ENCODE measurements around the gene EDC3. TPM values are rescaled to one million over a fixed set of nuclear protein-coding genes. Genes with fewer than 3 reads are reported as not detected.

Gene EDC3
- total and polyA plus RNA-seq, 9 of the 15 experiments (the other 6 are each of a cell fraction or from before 2014, with no cell fraction given) = 11.7 to 63.9 (median 32.8) TPM

DNA sequence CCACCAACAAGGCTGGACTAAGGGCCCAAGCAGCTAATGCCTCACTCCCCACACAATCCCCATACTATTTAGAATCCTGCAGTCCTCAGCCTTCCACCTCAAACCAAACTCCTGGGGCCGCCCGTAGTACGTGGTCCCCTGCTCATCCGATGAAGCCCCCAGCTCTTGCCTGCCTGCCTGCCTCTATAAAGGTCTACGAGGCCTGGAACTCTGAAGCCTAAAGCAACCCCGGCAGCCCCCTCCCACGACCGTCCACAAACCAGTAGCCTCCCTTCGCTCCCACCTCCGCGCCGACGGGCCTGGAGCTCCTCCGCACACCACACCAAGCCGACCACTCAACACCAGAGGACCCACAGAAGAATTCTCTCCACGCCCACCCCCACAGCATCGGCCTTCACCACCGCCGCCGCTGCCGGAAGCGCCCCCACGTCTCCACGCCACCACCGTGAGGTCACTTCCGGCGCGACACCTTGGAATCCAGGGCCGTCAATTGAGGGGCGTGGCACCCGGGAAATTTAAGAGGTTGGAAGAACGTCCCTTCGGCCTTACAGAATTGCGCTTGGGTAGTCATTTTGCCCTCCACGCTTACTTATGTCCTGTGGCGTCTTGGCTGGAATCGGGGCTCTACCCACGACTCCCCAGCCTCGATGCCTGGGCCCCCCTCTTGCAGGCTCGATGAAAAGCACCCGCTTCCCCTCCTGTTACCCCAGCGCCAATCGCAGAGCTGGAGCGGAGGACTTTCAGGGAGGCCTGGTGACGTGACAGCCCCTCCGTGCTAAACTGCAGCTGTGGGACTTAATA lies at the start of gene EDC3 (continued):
- TF ChIP-seq LCOR (CRISPR knock-in tag; IDR thresholded peaks at IDR 0.05) (no peak), DMBX1 (CRISPR knock-in tag; IDR thresholded peaks at IDR 0.05; ENCODE audit: borderline replicate concordance) (peak; percentile 33; the same call in 1 of the 2 replicates), NR2C1 (IDR thresholded peaks at IDR 0.05) (peak; percentile 63), NR2C1 (tag; IDR thresholded peaks at IDR 0.05) (no peak), VEZF1 (CRISPR knock-in tag; IDR thresholded peaks at IDR 0.05) (peak; percentile 91), HNRNPH1 (optimal IDR thresholded peaks at IDR 0.05; ENCODE audit: low read depth, low read length) (no peak), POLR3G (IDR thresholded peaks at IDR 0.05; ENCODE audit: extremely low read depth, insufficient read length, insufficient replicate concordance) (no peak), PRPF4 (IDR thresholded peaks at IDR 0.05; ENCODE audit: insufficient read depth, low read depth, low read length, poor library complexity, severe bottlenecking) (no peak), ZNF239 (CRISPR knock-in tag; IDR thresholded peaks at IDR 0.05) (no peak), DIDO1 (tag; IDR thresholded peaks at IDR 0.05; ENCODE audit: low read depth) (peak; percentile 98), ZNF316 (IDR thresholded peaks at IDR 0.05) (0 out of 2 replicates have a peak, but pooled peaks have one; percentile 15), SPI1 (IDR thresholded peaks at IDR 0.05; ENCODE audit: borderline replicate concordance, low read depth, low read length) (no peak), TRIM24 (IDR thresholded peaks at IDR 0.05) (no peak), ZC3H8 (IDR thresholded peaks at IDR 0.05) (no peak), NFRKB (IDR thresholded peaks at IDR 0.05; ENCODE audit: low read depth) (peak; percentile 81; the same call in 1 of the 2 replicates), DPF2 (IDR thresholded peaks at IDR 0.05) (no peak; the same call in 1 of the 2 replicates), ZKSCAN8 (CRISPR knock-in tag; IDR thresholded peaks at IDR 0.05) (no peak), ELF4 (CRISPR knock-in tag; IDR thresholded peaks at IDR 0.05) (peak; percentile 84), HDAC1 (IDR thresholded peaks at IDR 0.05) (peak; percentile 54 to 99; a peak in 3 of 4 replicates), ZNF224 (CRISPR knock-in tag; IDR thresholded peaks at IDR 0.05) (no peak)
- TF ChIP-seq, protein P1, sequence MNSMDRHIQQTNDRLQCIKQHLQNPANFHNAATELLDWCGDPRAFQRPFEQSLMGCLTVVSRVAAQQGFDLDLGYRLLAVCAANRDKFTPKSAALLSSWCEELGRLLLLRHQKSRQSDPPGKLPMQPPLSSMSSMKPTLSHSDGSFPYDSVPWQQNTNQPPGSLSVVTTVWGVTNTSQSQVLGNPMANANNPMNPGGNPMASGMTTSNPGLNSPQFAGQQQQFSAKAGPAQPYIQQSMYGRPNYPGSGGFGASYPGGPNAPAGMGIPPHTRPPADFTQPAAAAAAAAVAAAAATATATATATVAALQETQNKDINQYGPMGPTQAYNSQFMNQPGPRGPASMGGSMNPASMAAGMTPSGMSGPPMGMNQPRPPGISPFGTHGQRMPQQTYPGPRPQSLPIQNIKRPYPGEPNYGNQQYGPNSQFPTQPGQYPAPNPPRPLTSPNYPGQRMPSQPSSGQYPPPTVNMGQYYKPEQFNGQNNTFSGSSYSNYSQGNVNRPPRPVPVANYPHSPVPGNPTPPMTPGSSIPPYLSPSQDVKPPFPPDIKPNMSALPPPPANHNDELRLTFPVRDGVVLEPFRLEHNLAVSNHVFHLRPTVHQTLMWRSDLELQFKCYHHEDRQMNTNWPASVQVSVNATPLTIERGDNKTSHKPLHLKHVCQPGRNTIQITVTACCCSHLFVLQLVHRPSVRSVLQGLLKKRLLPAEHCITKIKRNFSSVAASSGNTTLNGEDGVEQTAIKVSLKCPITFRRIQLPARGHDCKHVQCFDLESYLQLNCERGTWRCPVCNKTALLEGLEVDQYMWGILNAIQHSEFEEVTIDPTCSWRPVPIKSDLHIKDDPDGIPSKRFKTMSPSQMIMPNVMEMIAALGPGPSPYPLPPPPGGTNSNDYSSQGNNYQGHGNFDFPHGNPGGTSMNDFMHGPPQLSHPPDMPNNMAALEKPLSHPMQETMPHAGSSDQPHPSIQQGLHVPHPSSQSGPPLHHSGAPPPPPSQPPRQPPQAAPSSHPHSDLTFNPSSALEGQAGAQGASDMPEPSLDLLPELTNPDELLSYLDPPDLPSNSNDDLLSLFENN (IDR thresholded peaks at IDR 0.05; ENCODE audit: low read depth in 2 of 2, low read length in 2 of 2) = no peak
- TF ChIP-seq, protein P2, sequence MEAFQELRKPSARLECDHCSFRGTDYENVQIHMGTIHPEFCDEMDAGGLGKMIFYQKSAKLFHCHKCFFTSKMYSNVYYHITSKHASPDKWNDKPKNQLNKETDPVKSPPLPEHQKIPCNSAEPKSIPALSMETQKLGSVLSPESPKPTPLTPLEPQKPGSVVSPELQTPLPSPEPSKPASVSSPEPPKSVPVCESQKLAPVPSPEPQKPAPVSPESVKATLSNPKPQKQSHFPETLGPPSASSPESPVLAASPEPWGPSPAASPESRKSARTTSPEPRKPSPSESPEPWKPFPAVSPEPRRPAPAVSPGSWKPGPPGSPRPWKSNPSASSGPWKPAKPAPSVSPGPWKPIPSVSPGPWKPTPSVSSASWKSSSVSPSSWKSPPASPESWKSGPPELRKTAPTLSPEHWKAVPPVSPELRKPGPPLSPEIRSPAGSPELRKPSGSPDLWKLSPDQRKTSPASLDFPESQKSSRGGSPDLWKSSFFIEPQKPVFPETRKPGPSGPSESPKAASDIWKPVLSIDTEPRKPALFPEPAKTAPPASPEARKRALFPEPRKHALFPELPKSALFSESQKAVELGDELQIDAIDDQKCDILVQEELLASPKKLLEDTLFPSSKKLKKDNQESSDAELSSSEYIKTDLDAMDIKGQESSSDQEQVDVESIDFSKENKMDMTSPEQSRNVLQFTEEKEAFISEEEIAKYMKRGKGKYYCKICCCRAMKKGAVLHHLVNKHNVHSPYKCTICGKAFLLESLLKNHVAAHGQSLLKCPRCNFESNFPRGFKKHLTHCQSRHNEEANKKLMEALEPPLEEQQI (IDR thresholded peaks at IDR 0.05) = no peak

All from K562 (cell line).